Fibroblast of skin of back (primary cell): Measurements from ENCODE around the gene TMTC1. TPM values are rescaled to one million over a fixed set of nuclear protein-coding genes. Genes with fewer than 3 reads are reported as not detected.
"Not testable (repeated sequence)": the region's sequence is repeated elsewhere in the genome, so short reads cannot be mapped to it uniquely, and the experiment has no call there.

ENCODE experiments used
- DNase-seq: peaks from one replicate; pipeline ENCODE4 v3.0.0-alpha.2; 2013
- polyA plus RNA-seq, 2 experiments: library from polyadenylated mRNA; unstranded; fragments of 120-200 nt; gene quantifications; one replicate each; pipeline ENCODE4 v1.2.1, GENCODE V29; 2013; ENCODE audit not compliant: insufficient read length in 2 of 2

TMTC1 gene
- polyA plus RNA-seq (2013, experiment 1 of 2; ENCODE audit: insufficient read length) = 0.49 TPM
- polyA plus RNA-seq (2013, experiment 2 of 2; ENCODE audit: insufficient read length) = 0.82 TPM

DNA sequence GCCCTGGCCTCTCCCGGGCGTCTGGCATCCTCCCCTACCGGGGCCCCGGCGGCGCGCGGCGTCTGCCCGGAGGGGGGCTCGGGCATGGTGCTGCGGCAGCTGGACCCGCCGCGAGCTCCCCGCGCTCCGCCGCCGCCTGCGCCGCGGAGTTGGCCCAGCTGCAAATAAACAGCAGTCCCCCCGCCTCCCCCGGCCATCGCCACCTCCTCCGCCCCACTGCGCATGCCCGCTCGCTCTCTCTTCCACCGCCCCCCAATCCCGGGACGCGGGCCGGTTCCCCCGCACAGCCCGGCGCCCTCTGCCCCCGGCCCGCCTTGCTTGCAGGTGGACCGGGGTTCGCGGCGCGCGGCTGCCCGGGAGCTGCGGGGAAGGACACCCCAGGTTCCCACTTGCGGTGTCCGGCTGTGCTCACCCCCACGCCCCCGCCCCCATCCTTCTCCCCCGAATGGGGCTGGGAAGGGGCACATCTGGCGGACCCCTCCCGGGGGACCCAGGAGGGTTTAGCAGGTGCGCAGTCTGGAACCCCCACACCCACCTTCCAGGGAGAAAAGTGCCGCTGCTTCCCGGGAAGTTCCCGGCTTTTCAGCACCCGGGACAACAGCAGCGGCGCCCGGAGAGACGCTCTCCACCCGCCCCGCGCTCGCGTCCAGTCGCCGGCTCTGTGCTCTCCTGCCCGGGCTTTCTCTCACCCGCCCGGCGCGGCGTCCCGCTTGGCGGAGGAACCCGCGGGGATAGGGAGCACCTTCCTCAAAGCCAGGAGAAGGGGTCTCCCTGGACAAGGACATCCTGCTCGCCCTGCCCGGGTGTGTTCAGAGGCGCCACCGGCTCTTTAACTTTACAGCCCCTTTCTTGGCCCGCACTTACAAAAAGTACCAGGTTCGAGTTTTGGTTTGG, at the start of gene TMTC1:
TMTC1 (minus strand) TSS at position 170 of the 894 bp plus-strand sequence. CDS start 191 bp downstream, outside the sequence.
- DNase-seq = peak; percentile 56

DNA sequence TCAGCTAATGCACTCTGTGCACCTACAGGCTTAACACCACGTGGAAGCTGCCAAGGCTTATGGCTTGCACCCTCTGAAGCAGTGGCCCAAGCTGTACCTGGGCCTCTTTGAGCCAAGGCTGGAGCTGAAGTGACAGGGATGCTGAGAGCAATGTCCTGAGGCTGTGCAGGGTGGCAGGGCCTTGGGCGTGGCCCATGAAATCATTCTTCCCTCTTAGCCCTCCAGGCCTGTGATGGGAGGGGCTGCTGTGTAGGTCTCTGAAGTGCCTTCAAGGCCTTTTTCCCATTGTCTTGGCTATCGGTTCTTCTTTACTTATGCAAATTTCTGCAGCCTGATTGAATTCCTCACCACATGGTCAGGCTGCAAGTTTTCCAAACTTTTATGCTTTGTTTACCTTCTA, 47.4 kb upstream of the TMTC1 start:
- no peak for DNase-seq

DNA sequence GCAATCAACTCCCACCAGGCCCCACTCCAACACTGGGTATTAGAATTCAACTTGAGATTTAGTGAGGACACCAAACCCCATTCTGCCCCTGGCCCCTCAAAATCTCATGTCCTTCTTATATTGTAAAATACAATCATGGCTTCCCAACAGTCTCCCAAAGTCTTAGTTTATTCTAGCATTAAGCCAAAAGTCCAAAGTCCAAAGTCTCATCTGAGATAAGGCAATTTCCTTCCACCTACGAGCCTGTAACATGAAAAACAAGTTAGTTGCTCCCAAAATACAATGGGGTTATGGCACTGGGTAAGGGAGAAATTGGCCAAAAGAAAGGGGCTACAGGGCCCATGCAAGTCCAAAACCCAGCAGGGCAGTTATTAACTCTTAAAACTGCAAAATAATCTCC, 46.6 kb upstream of the TMTC1 start:
- DNase-seq = no peak

DNA sequence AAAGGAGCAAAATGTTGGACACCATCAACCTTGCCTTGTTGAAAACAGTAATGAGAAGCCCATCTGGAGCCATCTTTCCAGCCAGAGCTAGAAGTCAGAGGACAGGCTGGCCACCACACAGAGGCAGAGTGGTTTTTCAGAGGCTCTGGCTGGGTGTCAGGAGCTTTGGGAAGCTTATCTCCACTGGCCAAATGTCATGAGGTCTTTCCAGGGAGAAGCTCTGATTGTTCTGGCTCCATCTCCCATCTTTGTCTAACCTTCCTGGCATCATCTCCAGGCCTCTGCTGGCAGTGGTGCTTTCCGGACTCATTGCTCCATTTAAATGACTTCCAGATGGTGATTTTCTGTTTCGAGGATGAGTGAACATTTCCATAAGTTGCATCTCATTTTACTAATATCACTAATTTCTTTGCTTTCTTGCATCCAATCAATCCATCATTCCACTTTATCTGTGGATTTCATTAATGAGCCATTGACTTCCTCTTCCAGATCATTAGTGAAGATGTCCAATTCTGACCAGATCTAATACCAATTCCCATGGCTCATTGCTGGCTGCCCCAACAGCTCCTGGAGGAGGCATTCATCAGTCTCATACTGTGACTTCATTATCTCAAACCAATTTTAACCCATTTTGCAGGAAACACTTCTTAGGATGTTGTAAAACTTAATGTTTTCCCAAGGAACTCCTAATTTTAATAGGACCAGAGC, 35.3 kb upstream of the TMTC1 start:
- DNase-seq = no peak

DNA sequence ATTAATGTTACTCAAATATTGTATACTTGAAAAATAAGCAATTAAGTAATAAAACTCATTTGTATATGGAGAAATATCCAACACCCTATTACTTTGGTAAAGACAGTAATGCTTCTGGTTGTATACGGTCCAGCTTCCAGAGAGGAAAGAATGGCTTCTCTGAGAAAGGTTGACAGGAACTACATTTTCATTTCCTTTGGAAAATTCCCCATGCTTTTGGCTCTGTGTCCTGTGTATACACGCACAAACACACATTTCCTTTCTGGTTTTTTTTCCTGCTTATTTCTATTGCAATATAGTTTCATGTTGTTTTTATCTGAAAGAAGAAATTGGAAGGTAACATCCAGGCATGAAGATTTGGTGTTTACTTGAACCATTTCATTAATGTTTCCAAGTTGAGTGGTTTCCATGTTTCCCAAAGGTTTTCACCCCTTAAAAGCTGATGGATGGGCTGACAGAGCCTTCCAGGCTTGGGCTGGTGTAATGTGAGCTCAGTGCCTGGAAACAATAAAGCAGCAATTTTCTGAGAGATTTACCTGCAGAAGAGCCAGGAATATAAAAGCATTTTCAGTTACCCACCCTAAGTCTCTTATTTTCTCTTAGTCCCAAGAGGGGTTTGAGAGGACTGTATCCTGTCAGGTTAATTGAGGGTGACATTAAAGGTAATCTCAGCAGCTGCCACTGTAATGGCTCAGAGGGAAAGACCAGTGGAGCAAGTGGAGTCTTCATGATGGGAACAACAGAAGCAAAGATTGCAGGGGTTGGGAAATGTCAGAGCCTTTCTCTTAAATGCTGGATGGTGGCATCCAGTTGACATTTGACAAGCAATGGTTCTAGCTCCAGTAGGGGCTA, 33.4 kb upstream of the TMTC1 start:
- no peak for DNase-seq

DNA sequence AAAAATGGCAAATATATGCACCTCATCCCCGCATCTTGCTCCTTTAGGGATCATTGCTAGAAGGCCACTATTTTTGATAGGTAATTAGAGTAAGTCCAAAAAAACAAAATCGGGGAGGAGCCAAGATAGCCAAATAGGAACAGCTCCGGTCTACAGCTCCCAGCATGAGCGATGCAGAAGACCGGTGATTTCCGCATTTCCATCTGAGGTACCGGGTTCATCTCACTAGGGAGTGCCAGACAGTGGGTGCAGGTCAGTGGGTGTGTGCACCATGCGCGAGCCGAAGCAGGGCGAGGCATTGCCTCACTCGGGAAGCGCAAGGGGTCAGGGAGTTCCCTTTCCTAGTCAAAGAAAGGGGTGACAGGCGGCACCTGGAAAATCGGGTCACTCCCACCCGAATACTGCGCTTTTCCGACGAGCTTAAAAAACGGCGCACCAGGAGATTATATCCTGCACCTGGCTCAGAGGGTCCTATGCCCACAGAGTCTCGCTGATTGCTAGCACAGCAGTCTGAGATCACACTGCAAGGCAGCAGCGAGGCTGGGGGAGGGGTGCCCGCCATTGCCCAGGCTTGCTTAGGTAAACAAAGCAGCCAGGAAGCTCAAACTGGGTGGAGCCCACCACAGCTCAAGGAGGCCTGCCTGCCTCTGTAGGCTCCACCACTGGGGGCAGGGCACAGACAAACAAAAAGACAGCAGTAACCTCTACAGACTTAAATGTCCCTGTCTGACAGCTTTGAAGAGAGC, 26.0 kb upstream of the TMTC1 start:
- not testable (repeated sequence) for DNase-seq

DNA sequence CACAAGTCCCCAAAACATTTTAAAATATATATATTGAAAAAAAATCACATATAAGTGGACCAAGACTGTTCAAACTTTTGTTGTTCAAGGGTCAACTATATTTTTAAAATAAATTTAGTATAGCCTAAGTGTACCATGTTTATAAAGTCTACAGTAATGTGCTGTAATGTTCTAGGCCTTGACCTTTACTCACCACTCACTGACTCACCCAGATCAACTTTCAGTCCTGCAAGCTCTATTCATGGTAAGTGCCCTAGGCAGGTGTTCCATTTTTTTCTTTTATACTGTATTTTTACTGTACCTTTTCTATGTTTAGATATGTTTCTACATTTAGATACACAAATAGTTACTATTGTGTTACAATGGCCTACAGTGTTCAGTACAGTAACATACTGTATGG, 23.4 kb upstream of the TMTC1 start:
- no peak for DNase-seq

DNA sequence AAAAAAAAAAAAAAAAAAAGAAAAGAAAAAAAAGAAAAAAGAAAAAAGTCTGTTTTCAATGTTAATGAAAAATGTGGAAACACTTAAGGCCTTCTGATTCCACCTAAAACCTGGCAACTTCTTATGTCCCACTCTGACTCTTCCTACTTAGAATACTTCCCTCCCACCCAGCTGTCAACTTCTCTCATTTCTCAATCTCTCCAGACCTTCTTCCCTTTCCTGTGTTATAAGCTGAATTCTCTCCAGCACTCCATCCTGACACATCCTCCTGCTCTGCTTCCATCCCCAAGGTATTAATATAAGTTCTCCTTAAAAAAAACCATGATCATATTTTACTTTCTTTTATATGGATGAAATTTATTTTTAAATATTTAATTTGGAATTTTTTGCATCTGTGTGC, 20.3 kb upstream of the TMTC1 start:
- no peak for DNase-seq

DNA sequence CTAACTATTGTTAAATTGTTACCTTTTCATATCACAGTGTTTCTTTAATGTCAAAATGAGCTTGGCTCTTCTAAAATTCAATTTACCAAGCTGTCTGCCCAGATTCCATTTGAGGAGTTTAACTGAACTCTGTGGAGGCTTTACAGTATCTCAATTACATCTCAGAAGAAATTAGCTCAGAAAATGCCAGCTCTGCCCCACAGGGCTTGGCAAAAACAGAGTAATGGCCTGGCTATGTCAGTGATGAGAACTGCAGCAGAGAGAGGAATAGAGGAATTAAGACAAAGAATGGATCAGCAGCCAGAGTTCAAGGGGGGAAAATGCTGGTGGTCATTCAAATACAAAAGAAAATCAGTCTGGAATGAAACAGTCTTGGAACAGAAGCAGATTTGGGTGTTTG, 15.8 kb upstream of the TMTC1 start:
- DNase-seq = no peak

DNA sequence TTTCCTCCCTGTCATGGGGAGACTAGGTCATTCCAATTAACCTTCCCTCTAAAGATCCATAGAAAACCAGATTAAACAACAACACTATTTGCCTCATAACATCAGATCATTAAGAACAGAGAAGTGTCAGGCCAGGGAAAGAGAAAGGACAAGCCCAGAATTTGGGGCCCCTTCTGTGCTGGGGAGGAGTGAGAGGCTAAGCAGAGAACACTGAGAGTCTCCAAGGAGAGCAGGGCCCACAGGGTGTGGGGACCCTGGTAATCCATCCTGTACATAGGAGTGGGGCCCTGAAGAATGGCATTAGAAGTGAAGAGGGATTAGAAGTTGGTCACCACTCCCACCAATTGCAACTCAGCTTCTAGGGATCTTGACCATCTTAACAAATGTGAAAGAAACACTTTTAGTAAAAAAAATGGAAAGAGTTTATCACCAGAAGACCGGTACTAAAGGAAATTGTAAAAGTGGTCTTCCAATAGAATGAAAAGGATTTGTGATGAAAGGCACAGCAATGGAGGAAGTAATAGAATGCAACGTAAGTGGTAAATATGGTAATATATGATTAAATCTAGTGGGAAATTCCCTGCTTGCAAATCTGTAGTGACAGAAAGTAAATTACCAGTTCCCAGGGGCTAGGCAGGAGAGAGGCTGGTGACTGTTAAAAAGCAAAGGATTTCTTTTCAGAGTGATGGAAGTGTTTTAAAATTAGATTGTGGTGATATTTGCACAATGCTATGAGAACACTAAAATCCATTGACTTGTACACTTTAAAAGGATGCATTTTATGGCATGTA, 14.0 kb upstream of the TMTC1 start:
- DNase-seq = no peak

DNA sequence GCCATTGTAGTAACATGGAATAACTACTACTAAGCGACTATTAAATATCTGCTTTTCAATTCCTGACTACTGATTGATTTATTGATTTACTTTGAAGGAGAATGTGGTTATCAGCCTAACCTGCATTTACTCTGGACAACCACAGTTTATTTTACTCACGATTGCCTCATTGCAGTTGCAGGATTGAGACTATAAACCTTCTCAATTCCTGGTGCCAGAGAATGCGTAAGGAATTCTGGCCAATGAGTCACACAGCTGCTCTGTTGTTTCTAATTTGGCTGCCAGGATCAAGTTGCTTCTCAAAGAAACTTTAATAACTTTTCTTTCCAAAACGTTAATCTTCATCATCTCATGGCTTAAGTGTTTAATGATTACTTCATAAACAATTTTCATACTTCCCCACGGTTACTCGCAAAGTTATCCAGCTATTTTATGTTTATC, 13.1 kb upstream of the TMTC1 start:
- DNase-seq = peak; percentile 77

DNA sequence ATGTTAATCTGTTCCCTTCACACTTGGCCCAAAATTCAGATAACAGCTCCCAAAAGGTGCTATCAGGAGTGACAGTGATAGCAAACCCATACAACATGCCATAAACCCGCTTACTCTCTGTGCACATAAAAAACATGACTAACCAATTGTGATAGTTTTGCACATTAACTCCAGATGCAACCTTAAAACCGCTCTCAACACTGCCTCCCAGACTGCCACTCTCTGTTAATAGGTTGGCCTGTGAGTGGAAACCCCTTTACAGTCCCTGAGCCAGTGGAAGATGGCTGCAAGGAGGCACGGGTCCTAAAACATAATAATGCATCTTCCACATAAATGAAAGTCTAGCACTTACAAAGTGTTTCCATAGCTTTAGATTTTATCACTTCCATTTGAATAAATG, 12.0 kb upstream of the TMTC1 start:
- no peak for DNase-seq

DNA sequence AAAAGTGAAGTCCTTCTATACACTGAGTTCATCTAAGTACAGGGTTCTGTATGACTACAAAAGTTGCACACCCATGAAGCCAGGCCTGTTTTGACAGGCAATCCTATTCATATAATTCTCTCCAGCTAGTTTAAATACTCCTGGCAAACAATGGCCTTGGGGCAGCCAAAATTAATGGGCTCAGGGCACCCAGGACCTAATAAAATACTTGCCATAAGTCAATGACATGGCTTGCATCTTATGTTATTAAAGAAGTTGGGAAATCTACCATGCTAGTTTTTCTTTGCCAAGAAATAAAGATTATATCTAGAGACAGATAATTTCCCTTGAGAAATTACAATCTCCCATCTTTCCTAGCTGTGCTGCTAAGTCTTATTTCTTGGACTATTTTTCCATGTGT, 11.1 kb upstream of the TMTC1 start:
- no peak for DNase-seq

DNA sequence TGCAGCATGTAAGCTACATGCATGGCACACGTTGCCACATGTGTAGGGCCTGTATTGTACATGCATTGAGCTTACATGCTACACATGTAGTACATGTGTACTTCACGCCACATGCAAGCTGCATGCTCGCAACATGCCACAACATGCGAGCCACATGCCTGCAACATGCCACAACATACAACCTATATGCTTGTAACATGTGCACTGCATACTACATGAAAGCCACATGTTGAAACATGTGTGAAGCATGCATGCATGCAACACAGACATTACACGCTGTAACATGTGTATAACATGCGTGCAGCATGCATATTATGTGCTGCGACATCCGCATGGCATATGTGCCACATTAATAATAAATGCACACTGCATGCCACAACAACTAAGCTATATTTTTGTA, 9.1 kb upstream of the TMTC1 start:
- no peak for DNase-seq

DNA sequence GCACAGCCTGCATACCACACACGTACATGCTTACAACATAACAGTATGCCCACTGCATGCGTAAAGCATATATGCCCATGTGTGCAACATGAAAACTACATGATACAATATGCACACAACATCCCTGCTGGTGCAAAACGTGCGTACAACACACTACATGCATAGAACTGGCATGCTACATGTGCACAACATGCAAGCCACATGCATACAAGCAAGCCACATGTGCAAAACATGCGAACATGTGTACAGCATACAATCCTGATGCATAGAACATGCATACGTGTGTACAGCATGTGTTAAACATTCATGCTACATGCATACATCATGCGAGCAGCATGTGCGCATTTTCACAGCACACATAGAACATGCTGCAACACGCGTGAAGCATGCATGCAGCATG, 8.4 kb upstream of the TMTC1 start:
- DNase-seq = no peak

DNA sequence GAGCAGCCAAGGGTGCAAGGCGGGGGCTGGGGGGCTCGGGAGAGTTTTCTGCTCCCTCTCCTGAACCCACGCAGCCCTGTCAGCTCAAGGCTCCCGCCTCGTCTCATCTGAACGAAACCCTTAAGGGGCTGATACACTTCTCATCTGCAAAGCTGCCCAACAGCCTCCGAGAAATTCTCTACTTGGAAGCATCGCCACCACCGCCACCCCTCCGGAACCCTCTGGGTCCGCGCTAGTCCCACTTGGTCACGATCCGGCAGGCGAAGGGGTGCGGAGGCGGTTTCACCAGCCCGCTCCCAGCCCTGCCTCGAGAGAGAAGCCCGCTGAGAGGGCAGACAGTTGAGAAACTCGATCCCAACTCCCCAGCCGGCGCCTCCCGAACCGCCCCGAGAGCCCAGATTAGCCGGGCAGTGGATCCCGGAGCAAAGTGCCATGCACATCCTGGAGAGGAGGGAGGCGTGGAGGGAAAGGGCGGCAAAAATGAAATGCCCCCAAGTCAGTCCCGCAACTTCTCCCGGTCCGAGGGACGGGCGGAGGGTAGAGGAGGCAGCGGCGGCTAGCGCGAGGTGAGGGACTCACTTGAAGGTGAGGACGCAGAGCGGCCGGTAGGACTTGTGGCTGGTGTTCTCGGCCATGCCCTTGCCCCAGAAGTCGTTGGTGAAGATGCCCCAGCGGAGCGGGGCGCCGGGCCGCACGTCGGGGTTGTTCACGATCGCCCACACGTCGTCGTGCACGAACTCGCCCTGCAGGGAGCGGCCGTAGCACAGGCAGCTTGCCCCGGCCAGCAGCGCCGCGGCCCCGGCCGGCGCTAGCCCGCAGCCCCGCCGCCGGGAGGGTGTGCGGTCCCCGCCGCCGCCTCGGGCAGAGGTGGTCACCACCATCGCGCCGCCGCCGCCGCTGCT, 620 bp downstream of the TMTC1 start:
- peak; percentile 6 for DNase-seq

DNA sequence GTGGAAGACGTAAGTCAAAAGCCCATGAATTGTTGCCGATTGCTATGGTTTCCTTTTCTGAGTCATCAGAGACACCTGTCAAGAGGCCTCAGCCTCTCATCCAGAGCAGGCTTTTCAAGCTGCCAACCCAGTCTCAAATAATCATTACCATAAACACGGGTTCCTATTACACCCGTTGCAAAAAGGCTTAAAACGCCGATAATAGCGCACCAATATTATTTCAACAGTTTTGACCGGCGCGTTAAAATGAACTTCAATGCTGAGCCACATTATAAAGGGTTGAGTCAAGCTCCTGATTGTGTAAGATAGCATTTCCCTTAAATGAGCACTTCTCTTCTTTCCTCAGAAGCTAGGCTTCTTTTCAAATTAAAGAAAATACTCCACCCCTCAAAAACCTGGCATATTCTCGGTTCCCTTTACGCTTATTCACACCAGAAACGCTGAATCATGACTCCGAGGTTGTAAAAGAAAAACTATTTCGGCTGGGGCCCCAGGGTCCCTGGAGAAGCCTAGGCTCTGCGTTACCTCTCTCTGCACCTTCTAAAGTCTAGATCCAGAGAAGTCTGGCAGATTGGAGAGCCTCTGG, 1.4 kb downstream of the TMTC1 start:
- DNase-seq = peak; percentile 34

DNA sequence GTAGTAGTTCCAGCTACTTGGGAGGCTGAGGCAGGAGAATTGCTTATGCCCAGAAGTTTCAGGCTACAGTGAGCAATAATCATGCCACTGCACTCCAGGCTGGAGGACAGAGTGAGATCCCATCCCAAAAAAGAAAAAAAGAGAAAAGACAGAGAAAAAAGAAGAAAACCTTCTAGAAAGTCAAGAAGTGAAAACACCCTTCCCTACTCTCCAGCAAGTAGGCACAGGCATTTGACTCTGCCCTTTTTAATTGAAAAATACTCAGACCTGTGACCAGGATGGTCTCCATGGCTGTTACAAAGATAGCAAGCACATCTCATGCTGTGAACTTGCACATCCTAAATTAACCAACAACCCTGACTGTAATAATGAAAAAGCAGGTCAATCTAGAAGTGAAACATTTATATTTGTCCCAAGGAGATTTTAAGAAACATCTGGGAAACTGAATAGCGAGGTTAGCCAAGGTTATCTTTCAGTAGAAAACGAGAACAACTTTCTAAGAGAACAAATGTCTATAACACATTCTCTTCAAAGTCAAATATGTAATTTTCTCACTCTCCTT, 2.0 kb downstream of the TMTC1 start:
- DNase-seq = no peak

DNA sequence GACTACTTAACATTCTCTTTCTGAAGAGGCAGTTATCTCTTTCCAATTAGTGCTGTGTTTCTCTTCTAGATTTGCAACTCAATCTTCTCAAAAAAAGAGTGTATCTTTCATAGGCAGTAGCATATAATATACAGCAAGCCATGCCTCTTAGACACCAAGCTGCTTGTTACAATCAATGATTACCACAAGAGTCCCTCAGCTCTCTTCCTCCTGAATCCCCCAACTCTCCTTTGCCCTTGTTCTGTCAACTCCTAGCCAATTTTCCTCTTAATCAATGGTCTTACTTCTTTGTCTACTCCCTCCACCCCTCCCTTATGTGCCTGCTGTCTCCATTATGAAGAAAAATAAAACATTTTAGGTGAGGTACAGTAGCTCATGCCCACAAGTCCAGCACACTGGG, 2.6 kb downstream of the TMTC1 start:
- DNase-seq = no peak
